ENCODE data around the gene CORO7.
"Not testable (repeated sequence)": the region's sequence is repeated elsewhere in the genome, so short reads cannot be mapped to it uniquely, and the experiment has no call there.

The CORO7 gene

DNA sequence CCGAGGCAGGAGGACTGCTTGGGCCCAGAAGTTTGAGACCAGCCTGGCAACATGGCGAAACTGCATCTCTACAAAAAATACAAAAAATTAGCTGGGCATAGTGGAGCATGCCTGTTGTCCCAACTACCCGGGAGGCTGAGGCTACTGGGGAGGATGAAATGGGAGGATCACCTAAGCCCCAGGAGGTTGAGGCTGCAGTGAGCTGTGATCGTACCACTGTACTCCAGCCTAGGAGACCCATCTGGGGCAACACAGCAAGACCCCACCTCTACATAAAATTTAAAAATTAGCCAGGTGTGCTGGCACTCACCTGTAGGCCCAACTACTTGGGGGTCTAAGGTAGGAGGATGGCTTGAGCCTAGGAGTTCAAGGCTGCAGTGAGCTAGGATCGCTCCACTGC is 67.1 kb downstream of the CORO7 start:
- no peak for DNase-seq

DNA sequence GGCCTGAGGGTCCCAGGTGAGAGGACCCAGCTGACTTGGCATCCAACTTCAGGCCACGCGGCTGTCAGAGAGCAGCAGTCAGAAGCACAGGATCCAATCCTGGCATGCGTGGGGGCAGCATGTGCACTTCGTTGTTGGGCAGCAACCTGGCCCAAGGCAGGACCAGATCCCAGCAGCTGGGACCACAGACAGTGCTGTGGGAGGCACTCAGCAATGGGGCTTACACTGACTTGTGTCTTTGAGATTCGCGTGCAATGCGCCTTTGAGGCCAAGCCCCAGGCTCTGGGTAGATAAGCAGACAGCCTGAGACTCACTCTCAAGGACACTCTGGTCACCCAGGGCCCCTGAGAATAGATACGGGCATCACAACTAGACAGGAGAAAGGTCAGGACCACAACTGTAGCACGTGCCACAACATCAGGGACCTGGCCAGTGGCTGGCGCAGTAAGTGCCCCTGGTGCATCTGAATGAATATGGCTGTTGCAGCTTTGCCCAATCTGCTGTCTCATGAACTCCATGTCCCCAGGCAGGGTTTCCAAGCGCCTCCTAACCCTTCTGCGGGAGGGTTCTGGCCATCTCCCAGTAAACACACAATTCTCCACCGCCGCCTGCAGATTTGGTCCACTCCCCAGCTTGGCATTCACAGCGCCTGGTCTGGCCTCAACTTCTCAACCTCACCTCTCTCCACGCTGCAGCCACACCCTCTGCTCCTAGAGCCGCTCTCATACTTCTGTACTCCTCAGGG is 68.5 kb downstream of the CORO7 start:
- no peak for DNase-seq

DNA sequence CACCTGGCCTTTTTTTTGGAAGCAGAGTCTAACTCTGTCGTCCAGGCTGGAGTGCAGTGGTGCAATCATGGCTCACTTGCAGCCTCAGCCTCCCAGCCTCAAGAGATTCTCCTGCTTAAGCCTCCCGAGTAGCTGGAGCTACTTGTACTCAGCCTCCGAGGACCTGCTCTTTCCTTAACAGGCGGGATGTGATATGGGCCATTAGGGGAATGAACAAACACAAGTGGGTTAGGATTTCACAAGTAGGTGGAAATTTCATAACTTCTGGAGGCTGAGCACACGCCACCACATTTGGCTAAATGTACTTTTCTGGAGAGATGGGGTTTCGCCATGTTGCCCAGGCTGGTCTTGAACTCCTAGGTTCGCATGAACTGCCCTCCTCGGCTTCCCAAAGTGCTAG is 69.4 kb downstream of the CORO7 start:
- no peak for DNase-seq

DNA sequence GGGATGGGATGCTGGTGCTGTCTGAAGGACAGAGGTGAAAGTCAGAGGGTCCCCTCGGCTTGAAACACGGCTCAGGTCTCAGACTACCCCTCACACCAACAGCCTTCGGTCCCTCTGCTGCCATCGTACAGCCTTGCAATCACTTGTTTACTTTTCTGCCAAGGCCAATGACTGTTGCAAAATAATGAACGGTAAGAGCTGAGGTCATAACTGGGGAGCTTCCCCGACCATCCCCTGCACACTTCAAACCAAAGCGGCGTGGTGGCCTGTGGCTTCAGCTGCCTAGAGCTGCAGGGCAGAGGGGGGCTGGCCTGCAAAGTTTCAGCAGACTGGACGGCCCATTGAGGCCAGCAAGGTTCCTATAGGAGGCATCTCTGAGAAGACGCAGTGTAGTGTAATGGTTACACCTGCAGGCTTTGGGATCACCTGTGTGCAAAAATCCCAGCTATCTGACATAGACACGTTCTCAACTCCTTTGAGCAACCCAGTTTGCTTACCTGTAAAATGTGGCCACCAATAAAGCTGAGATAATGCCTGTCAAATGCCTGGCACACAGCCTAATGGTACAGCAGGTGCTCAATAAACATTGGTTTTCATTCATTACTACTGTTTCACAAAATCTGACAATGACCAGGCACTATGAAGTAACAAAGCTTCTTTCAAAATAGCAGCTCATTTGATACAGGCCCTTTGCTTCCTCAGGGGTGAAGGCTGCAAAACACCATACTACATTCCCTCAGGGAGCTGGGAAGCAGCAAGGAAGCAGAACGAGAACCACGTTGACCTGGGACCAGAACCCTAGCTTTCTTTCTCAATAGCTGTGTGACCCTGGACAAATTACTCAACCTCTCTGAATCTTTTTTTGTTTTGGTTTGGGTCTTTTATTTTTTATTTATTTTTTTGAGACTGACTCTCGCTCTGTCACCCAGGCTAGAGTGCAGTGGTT is 70.3 kb downstream of the CORO7 start:
- no peak for DNase-seq

DNA sequence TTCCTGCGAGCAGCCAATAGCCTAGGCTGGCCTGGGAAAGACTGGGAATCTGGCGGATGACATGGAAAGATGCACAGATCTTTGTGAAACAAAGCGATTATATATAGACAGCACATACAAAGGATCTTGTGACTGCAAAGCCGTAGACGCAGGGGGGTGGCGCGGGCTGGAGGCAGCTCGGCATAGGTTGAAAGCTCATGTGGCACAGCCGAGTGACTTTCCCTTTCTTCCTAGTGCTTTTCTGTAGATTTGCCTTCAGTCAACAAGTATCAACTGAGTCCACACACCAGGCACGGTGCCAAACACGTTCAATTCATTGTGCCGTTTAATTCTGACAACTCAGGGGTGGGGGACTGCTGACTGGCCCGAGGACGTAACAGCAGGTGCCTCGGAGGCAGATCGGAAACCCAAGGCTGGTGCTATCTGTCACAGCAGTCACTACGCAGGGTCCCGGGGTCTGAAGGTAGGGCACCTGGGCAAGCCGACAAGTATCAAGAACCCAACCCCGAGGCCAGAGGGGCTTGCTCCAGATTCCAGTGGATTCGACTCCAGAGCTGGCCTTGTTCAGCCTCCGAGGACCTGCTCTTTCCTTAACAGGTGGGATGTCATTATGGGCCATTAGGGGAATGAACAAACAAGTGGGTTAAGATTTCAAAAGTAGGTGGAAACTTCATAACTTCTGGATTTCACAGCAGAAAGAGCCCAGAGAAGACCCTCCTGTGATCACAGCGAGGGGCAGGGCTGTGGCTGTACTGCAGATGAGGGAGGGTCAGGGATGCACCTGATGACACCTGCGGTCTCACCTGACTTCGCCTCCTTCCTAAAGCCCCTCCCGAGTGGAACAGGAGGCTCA is 71.2 kb downstream of the CORO7 start:
- DNase-seq = no peak

DNA sequence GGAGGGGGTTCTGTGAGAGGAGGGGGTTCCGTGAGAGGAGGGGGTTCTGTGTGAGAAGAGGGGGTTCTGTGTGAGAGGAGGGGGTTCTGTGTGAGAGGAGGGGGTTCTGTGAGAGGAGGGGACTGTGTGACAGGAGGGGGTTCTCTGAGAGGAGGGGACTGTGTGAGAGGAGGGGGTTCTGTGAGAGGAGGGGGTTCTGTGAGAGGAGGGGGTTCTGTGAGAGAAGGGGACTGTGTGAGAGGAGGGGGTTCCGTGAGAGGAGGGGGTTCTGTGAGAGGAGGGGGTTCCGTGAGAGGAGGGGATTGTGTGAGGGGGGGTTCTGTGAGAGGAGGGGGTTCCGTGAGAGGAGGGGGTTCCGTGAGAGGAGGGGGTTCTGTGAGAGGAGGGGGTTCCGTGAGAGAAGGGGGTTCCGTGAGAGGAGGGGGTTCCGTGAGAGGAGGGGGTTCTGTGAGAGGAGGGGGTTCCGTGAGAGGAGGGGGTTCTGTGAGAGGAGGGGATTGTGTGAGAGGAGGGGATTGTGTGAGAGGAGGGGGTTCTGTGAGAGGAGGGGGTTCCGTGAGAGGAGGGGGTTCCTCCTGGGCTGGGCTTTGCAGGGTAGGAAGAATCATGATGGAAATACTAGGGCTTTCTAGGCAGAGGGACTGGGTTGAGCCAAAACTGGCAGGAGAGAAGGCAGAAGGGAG is 72.0 kb downstream of the CORO7 start:
- DNase-seq = not testable (repeated sequence)

DNA sequence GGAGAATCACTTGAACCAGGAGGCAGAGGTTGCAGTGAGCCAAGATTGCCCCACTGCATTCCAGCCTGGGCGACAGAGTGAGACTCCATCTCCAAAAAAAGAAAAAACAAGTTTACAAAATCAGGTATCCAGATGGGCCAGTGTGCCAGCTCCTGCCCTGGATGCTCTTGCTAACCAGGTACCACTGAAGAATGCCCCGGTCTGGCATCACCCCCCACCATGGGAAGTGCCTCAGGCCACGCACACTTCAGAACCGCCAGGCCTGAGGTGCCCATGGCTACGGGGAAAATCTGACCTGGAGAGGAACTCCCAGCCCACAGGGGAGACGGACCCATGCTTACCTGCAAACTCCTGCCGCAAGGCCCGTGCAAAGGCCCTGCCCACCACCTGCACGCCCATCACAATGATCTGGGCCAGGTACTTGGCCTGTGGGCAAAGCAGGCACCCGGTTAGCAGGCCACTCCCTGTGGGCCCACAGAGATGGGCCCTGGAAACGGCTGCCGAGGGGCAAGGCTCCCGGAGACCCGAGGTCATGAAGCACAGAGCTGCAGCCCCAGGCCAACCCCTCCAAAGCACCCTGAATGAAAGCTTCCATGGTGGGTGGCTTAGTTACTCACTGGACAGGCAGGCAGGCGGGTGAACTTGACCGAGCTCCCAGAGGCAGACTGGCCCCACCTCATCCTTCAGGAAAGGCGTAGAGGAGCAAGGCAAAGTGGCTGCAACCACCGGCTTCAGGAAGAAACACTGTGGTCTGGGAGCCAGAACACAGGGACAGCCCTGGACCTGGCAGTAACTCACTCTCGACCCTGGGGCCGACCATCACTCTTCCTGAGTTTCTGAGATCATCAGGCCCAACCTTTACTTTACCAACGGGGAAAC is 73.3 kb downstream of the CORO7 start:
- no peak for DNase-seq

DNA sequence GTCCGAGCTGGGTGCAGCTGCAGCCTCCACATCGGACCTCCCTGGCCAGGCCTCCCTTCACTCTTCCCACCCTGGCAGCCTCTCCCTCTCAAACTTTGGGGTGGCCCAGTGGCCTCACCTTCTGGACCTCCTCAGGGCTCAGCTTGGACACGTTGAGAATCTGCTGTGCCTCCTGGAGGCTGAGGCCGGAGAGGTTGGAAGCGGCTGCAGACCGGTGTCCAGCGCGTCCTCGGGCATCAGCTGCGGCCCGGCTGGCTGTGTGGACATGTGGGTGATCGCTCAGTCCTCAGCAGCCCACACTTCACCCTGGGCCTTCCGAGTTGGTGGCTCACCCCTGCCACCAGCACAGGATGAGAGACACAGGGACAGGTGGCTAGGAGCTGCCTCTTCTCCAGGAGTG is 75.1 kb downstream of the CORO7 start:
- no peak for DNase-seq

DNA sequence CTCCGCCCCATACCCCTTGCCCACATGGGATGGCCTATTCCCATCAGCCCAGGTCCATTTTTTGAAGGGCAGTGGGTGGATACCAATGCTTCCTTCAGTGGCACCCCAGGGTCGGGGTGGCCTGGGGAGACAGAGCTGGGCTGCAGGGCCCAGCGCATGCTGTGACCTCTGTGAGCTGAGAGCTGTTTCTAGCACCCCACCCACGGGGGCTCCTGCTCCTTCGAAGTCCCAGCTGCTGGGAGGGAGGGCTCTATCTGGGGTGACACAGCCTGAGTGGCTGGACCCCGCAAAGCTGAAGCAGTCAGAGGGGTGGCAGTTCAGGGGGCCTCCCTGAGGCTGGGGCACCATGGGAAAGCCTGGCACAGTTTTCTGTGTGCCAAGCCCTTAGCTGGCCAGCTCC is 76.0 kb downstream of the CORO7 start:
- DNase-seq = no peak

DNA sequence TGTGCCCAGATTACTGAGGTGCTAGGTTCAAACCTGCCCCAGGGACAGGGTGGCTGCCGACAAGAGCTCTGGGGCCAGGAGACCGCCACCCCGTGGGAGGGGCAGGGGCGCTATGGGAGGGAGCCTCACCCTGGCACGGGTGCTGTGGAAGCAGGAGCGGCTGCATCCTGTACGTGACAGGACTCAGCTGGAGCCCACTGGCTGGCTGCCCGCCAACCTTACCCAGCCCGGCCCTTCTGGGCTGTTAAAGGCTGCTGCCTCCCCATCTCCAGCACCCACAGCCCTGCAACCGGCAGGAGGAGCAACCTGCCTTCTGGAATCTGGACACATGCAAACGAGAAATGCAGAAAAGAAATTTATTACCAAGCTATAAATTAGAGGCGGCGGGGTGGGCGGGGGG is 76.5 kb downstream of the CORO7 start:
- no peak for DNase-seq

DNA sequence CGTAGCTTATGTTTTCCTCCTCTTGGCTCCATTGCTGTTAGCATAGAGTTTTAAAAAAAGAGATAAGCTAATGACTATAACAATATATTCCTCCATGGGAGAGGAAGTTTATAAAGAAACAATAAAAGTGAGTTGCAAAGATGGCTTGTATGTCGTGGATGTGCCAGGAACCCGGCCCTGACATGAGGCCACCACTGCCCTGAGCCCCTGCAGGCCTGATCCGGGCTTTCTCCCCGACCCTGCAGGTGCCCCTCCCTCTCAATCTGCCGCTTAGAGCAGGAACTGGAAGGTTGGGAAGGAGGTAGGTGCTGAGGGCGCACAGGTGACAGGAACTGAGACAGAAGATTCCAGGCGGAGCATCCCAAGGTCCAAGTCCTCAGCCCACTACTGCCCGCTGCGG is 76.9 kb downstream of the CORO7 start:
- DNase-seq = no peak

DNA sequence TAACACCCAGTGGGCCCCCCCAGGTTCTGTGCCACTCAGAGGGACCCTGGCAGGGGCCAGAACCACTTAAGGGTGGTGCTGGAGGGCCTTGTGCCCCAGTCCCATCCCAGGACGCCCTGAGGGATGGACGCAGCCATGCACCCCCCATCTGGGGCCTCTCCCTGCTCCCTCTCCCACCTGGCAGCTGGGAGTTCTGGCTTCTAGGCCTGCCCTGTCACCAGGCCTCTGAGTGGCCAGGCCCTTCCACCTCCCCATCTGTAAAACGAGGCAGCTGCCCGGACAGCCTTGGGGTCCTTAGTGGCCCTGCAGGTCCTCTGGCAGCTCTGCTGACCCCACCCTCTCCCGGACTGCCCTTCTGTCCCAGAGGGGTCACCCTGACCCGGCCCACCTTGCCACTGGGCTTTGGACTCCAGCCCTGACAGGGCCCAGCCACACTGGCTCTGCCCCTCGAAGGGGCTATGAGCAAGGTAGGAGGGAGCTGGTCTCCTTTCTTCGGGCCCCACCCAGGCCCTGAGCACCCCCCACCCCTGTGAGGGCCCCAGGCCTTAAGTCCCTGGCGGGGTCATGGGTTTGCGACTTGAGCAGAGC is 77.6 kb downstream of the CORO7 start:
- no peak for DNase-seq

DNA sequence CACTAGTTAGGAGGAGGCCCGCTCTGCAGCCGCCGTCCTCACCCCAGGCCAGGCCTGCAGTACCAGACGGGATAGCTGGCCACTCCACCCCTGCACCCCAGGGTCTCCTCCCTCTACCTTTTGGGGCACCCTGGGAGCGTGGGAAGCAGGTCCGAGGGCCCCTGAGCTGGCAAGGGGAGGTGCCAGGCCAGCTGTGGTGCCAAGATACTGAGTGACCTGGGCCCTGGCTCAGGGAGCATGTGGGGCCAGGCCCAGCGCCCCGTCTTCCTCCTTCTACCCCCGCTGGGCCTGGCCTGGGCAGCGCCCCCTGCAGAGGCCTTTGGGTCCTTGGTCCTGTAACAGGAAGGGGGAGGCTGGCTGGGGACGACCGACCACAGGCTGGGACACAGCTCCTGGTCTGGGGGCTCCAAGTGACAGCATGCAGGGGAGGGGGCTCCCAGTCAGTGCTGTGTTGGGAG is 78.2 kb downstream of the CORO7 start:
- DNase-seq = no peak

DNA sequence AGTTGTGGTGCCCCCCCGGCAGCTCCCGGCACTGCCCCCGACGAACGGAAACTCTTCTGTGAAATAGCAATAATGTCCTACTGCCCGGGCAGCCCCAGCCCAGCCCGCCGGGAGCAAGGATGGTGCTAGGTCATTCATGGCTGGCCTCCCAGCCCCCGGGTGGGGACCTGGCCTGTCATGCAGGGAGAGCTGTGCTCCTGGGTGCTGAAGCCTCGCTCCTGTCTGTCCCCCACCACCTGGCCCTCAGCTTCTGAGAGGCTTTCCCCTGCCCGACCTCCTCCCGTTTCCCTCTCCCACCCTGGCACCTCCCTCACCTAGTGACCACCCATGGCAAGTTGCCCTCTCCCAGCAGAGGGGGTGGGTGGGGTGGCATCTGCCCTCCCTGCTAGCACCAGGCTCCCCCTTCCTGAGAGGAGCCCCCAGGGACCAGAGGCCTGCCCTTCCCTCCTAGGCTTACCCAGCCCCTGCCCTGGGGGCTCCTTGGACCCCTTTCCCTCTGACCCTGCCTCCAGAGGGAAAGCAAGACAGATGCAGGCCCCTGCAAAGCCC is 78.8 kb downstream of the CORO7 start:
- DNase-seq = no peak

DNA sequence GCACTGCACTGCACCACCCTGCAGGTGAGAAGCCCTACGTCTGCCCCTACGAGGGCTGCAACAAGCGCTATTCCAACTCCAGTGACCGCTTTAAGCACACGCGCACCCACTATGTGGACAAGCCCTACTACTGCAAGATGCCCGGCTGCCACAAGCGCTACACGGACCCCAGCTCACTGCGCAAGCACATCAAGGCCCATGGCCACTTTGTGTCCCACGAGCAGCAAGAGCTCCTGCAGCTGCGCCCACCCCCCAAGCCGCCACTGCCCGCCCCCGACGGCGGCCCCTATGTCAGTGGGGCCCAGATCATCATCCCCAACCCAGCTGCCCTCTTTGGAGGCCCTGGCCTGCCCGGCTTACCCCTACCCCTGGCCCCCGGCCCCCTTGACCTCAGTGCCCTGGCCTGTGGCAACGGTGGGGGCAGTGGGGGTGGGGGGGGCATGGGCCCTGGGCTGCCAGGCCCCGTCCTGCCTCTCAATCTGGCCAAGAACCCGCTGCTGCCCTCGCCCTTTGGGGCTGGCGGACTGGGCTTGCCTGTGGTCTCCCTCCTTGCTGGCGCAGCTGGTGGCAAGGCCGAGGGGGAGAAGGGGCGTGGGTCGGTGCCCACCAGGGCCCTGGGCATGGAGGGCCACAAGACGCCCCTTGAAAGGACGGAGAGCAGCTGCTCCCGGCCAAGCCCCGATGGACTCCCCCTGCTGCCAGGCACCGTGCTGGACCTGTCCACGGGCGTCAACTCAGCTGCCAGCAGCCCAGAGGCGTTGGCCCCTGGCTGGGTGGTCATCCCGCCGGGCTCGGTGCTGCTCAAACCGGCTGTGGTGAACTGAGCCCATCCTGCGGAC is 79.5 kb downstream of the CORO7 start:
- no peak for DNase-seq

DNA sequence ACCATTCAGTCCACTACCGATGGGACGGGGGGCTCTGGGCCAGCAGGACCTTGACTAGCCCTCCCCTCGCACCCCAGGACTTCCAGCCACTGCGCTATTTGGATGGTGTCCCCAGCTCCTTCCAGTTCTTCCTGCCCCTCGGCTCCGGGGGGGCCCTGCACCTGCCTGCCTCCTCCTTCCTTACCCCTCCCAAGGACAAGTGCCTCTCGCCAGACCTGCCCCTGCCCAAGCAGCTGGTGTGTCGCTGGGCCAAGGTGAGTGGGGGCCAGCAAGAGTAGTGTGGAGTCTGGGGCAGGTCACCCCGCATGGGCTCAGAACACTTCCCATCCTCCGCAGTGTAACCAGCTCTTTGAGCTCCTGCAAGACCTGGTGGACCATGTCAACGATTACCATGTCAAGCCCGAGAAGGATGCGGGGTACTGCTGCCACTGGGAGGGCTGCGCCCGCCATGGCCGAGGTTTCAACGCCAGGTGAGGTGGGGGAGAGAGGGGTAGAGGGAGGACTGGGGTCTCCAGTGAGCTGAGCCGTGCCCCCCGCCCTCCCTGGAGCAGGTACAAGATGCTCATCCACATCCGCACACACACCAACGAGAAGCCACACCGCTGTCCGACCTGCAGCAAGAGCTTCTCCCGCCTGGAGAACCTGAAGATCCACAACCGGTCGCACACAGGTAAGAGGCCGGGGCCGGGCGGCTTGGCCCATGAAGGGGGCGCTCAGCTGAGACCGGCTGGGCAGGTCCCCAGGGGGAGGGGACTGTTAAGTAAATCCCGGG is 81.5 kb downstream of the CORO7 start:
- DNase-seq = no peak

DNA sequence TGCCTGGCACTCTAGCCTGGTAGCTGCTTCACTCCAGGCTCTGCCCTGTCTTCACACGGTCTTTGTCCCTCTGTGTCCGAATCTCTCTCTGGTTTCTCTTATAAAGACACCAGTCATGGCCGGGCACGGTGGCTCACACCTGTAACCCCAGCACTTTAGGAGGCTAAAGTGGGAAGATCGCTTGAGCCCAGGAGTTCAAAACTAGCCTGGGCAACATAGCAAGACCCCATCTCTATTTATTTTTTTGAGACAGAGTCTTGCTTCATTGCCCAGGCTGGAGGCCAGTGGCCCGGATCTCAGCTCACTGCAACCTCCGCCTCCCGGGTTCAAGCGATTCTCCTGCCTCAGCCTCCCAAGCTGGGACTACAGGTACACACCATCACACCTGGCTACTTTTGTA is 82.7 kb downstream of the CORO7 start:
- DNase-seq = not testable (repeated sequence)

DNA sequence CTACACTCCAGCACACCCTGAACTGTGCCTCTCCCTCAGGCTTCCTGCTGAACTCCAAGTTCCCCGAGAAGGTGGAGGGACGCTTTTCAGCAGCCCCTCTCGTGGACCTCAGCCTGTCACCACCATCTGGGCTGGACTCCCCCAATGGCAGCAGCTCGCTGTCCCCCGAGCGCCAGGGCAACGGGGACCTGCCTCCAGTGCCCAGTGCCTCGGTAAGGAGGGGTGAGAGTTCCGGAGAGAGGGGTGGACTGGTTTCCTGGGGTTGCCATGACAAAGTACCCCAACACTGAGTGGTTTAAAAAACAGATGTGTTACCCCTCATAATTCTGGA is 83.1 kb downstream of the CORO7 start:
- DNase-seq = no peak

Measured in CD4-positive, alpha-beta T cell treated with Interleukin-1 beta for 1 hour (primary cell).